OCI-LY1 (cell line): ENCODE measurements around the gene CSGALNACT2.

Experiments
- H2AFZ ChIP-seq: fragments of 200-600 bp; sonication (generic), shearing (Covaris generic); 2 replicates; pipeline ENCODE4 v1.6.0; 2014; ENCODE audit warnings: antibody characterized with exemption, mild to moderate bottlenecking, low read length
- H3F3A ChIP-seq: fragments of 200-600 bp; sonication (generic), shearing (Covaris generic); 2 replicates; pipeline ENCODE4 v1.6.0; 2014; ENCODE audit warnings: mild to moderate bottlenecking, antibody characterized with exemption, low read length, moderate library complexity; ENCODE audit not compliant: insufficient read depth
- H3K27ac ChIP-seq: fragments of 200-600 bp; sonication (generic); 2 replicates; pipeline ENCODE4 v1.5.1; 2014; ENCODE audit warnings: low read length, mixed run types, mild to moderate bottlenecking, low read depth; ENCODE audit not compliant: poor library complexity, severe bottlenecking
- H3K27me3 ChIP-seq: fragments of 200-600 bp; sonication (generic); 2 replicates; pipeline ENCODE4 v1.6.0; 2014; ENCODE audit warnings: antibody characterized with exemption, mild to moderate bottlenecking, low read length, moderate library complexity; ENCODE audit not compliant: insufficient read depth
- H3K36me3 ChIP-seq: fragments of 200-600 bp; sonication (generic); 2 replicates; pipeline ENCODE4 v1.6.1; 2014; ENCODE audit warnings: mild to moderate bottlenecking, antibody characterized with exemption, low read length, moderate library complexity, mixed read lengths; ENCODE audit not compliant: insufficient read depth
- H3K4me1 ChIP-seq: fragments of 200-600 bp; sonication (generic); 2 replicates; pipeline ENCODE4 v1.5.1; 2014; ENCODE audit warnings: mild to moderate bottlenecking, low read length, moderate library complexity; ENCODE audit not compliant: insufficient read depth, severe bottlenecking
- H3K4me2 ChIP-seq: fragments of 200-600 bp; sonication (generic), shearing (Covaris generic); 2 replicates; pipeline ENCODE4 v1.6.1; 2014; ENCODE audit warnings: low read length
- H3K4me3 ChIP-seq: fragments of 200-600 bp; sonication (generic); 2 replicates; pipeline ENCODE4 v1.5.1; 2014; ENCODE audit warnings: low read length, low read depth, mild to moderate bottlenecking, mixed read lengths; ENCODE audit not compliant: poor library complexity, severe bottlenecking
- H3K79me2 ChIP-seq: fragments of 200-600 bp; shearing (Covaris generic); 2 replicates; pipeline ENCODE4 v1.6.1; 2016; ENCODE audit warnings: mixed run types, low read length, mixed read lengths; ENCODE audit not compliant: insufficient read depth
- H3K9ac ChIP-seq: fragments of 200-600 bp; sonication (generic), shearing (Covaris generic); 2 replicates; pipeline ENCODE4 v1.6.1; 2014; ENCODE audit warnings: mild to moderate bottlenecking, low read length, mixed read lengths
- H3K9me2 ChIP-seq: fragments of 200-600 bp; sonication (generic), shearing (Covaris generic); 2 replicates; pipeline ENCODE4 v1.6.1; 2014; ENCODE audit warnings: low read depth, mild to moderate bottlenecking, low read length, mixed read lengths
- H3K9me3 ChIP-seq: fragments of 200-600 bp; shearing (Covaris generic); 2 replicates; pipeline ENCODE4 v1.6.1; 2014; ENCODE audit warnings: low read length, mixed read lengths
- H4K20me1 ChIP-seq: fragments of 200-600 bp; sonication (generic), shearing (Covaris generic); 2 replicates; pipeline ENCODE4 v1.6.0; 2016; ENCODE audit warnings: mild to moderate bottlenecking, low read length; ENCODE audit not compliant: insufficient read depth
- CTCF ChIP-seq: fragments of 200-600 bp; sonication (generic), shearing (Covaris generic); IDR thresholded peaks from 2 replicates; pipeline ENCODE4 v1.5.1; 2017; ENCODE audit warnings: mild to moderate bottlenecking, antibody characterized with exemption, low read length, moderate library complexity, mixed read lengths
- EZH2 ChIP-seq: fragments of 200-600 bp; sonication (generic), shearing (Covaris generic); IDR thresholded peaks from 2 replicates; pipeline ENCODE4 v1.8.0; 2017; ENCODE audit warnings: borderline replicate concordance, mixed run types, mild to moderate bottlenecking, antibody characterized with exemption, low read length, moderate library complexity, mixed read lengths

Gene CSGALNACT2

GRCh38 chr10:43211431-43212042 is 73.3 kb downstream of the CSGALNACT2 start:
- Histone ChIP-seq H3K4me3 (no peak overlapping the region), H3K4me2 (no peak overlapping the region), H3K27ac (no peak overlapping the region), H2AFZ (no peak overlapping the region), H3K9me2 (no peaks in the 10 kb centered on the region), H3K9me3 (no peaks in the 10 kb centered on the region), H4K20me1 (no peaks in the 10 kb centered on the region), H3F3A (no peaks in the 10 kb centered on the region), H3K79me2 (no peaks in the 10 kb centered on the region), H3K4me1 (no peaks in the 10 kb centered on the region), H3K9ac (no peak overlapping the region), H3K36me3 (no peaks in the 10 kb centered on the region), H3K27me3 (peaks cover 7% of the 10 kb centered on the region; the same call in 1 of the 2 replicates)
- TF ChIP-seq EZH2, result no peak
- TF ChIP-seq CTCF, result no peak

- H3K79me2 ChIP-seq, result no peaks in the 10 kb centered on the region
- no peak overlapping the region for H3K27ac ChIP-seq
- no peak overlapping the region for H3K4me2 ChIP-seq
- H2AFZ ChIP-seq, result no peak overlapping the region
- no peaks in the 10 kb centered on the region for H3K9me3 ChIP-seq
- no peaks in the 10 kb centered on the region for H3F3A ChIP-seq
- H3K36me3 ChIP-seq, result no peaks in the 10 kb centered on the region
- no peaks in the 10 kb centered on the region for H3K4me1 ChIP-seq
- peaks cover 7% of the 10 kb centered on the region; the same call in 1 of the 2 replicates for H3K27me3 ChIP-seq
- H3K9ac ChIP-seq, result no peak overlapping the region
- TF ChIP-seq CTCF, result no peak
- no peak for TF ChIP-seq EZH2
- no peaks in the 10 kb centered on the region for H3K9me2 ChIP-seq
- H3K4me3 ChIP-seq, result no peak overlapping the region
- no peaks in the 10 kb centered on the region for H4K20me1 ChIP-seq
These were observed 73.9 kb downstream of the CSGALNACT2 start for GRCh38 chr10:43212043-43212721.

GRCh38 chr10:43214071-43214955 is 76.1 kb downstream of the CSGALNACT2 start:
- Histone ChIP-seq H3K9ac (no peak overlapping the region), H3K36me3 (no peaks in the 10 kb centered on the region), H3F3A (no peaks in the 10 kb centered on the region), H2AFZ (no peak overlapping the region), H4K20me1 (no peaks in the 10 kb centered on the region), H3K27me3 (peaks cover 7% of the 10 kb centered on the region; the same call in 1 of the 2 replicates), H3K27ac (no peak overlapping the region), H3K9me3 (no peaks in the 10 kb centered on the region), H3K79me2 (no peaks in the 10 kb centered on the region), H3K4me2 (no peak overlapping the region), H3K4me1 (no peaks in the 10 kb centered on the region), H3K4me3 (no peak overlapping the region), H3K9me2 (no peaks in the 10 kb centered on the region)
- TF ChIP-seq CTCF (no peak), EZH2 (no peak)
